Measurements from ENCODE around the gene LRRC49. TPM values are rescaled to one million over a fixed set of nuclear protein-coding genes. Genes with fewer than 3 reads are reported as not detected.

Gene LRRC49
- total RNA-seq, 1 donor from 2014 or later = 23.6 TPM

DNA sequence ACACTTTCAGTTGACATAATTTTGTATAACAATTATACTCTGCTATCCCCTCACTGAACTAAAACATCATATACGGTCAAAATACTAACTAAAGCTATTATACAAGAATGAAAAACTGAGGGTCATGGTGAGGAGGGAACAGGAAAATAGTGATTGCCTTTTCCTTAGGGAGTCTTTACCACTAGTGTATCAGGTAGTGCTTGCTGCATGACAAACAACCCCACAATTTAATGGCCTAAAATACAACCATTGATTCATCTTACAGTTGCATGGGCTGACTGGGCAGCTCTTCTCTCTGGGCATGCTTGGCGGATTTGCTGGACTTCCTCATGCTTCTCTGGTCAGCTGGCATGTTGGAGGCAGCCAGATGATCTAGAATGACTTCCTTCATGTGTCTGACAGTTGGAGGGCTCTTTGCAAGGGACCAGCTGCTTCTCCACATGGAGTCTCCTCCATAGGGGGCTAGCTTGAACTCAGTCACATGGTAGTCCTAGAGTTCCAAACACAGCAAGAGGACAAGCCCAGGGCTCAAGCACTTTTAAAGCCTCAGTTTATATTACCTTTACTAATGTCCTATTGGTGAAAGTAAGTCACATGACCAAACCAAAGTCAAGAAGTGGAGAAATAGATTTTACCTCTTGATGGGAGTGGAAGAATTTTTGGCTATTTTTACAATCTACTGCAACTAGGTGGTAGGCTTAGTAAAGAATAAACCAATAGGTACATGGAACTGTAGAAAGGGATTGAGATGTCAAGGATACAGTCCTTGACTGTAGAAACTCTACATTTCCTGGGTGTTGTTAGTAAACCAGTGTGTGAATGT lies 19.2 kb upstream of the LRRC49 start:
- peaks cover 3% of the 10 kb centered on the region for H3K36me3 Mint-ChIP-seq (ENCODE audit: insufficient read depth)
- peaks cover 2% of the 10 kb centered on the region for H3K4me1 Mint-ChIP-seq (ENCODE audit: low read depth)
- no peak for DNase-seq (ENCODE audit: low spot score, unreplicated experiment)
- H3K9me3 Mint-ChIP-seq (ENCODE audit: low read depth) = peaks cover 9% of the 10 kb centered on the region
- no peak overlapping the region for H3K27ac Mint-ChIP-seq
- no peak overlapping the region for H3K4me3 Mint-ChIP-seq (ENCODE audit: low read depth)
- no peaks in the 10 kb centered on the region for H3K27me3 Mint-ChIP-seq
- TF ChIP-seq, protein P1, sequence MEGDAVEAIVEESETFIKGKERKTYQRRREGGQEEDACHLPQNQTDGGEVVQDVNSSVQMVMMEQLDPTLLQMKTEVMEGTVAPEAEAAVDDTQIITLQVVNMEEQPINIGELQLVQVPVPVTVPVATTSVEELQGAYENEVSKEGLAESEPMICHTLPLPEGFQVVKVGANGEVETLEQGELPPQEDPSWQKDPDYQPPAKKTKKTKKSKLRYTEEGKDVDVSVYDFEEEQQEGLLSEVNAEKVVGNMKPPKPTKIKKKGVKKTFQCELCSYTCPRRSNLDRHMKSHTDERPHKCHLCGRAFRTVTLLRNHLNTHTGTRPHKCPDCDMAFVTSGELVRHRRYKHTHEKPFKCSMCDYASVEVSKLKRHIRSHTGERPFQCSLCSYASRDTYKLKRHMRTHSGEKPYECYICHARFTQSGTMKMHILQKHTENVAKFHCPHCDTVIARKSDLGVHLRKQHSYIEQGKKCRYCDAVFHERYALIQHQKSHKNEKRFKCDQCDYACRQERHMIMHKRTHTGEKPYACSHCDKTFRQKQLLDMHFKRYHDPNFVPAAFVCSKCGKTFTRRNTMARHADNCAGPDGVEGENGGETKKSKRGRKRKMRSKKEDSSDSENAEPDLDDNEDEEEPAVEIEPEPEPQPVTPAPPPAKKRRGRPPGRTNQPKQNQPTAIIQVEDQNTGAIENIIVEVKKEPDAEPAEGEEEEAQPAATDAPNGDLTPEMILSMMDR (IDR thresholded peaks at IDR 0.05; ENCODE audit: unreplicated experiment) = no peak

DNA sequence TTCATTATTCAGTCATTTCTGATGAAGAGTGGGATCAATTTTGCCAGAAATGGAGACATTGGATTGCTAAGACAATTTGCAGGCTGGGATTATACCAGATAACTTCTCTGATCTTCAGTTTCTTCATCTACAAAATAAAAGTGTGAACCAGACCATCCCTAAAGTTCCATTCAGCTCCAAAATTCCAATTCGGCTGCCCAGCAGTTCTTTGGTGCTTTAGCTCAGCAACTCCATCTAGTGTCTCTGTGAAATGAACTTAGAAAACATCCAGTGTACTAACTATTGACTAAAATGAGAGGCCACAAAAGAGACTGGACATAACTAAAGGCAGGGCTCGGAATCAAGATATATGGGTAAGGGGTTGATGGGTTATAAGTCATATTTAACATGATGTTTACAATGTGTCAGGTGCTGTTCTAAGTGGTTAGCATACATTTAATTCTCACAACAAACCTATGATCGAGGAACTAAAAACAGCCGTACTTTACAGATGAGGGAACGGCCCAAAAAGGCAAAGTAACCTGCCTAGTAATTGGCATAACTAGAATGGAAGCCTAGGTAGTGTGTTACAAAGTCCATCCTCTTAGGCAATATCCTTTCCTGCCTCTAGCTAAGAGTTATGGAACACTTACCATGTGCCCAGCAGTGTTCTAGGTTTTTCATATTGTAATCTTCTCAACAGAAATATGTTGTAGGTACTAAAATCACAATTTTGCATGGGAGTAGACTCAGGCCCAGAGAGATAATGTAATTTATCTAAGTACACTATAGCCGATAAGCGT lies 17.4 kb upstream of the LRRC49 start:
- Mint-ChIP-seq H3K4me1 (ENCODE audit: low read depth) (peaks cover 2% of the 10 kb centered on the region), H3K27ac (no peak overlapping the region)
- TF ChIP-seq, protein P1 (IDR thresholded peaks at IDR 0.05; ENCODE audit: unreplicated experiment) = peak; percentile 34

DNA sequence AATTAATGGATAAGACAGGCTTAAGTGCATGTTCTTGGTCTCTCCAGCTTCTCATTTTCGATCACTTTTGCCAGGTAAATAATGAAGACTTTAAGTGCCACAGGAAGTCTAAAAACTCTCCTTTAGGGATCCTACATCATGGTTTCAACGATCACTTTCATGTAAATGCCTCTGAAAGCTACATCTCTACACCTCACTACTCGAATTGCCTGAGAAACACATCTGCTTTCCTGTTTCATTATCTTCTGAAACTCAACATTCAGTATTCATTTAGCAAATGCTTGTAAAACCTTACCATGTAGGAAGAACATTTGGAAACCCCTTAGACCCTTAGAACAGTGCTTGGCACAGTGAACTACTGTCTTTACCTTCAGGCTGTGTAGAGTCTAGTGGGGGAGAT lies 16.6 kb upstream of the LRRC49 start:
- TF ChIP-seq, protein P1 (IDR thresholded peaks at IDR 0.05; ENCODE audit: unreplicated experiment) = no peak
- Mint-ChIP-seq H3K4me3 (ENCODE audit: low read depth) (no peak overlapping the region), H3K27me3 (no peaks in the 10 kb centered on the region), H3K36me3 (ENCODE audit: insufficient read depth) (peaks cover 1% of the 10 kb centered on the region), H3K9me3 (ENCODE audit: low read depth) (peaks cover 9% of the 10 kb centered on the region), H3K4me1 (ENCODE audit: low read depth) (peaks cover 2% of the 10 kb centered on the region), H3K27ac (no peak overlapping the region)
- no peak for DNase-seq (ENCODE audit: low spot score, unreplicated experiment)

More for the DNA sequence above, 17.4 kb upstream of the LRRC49 start:
- peaks cover 9% of the 10 kb centered on the region for H3K9me3 Mint-ChIP-seq (ENCODE audit: low read depth)
- no peak overlapping the region for H3K4me3 Mint-ChIP-seq (ENCODE audit: low read depth)
- no peak for DNase-seq (ENCODE audit: low spot score, unreplicated experiment)
- no peaks in the 10 kb centered on the region for H3K27me3 Mint-ChIP-seq
- H3K36me3 Mint-ChIP-seq (ENCODE audit: insufficient read depth) = peaks cover 3% of the 10 kb centered on the region

DNA sequence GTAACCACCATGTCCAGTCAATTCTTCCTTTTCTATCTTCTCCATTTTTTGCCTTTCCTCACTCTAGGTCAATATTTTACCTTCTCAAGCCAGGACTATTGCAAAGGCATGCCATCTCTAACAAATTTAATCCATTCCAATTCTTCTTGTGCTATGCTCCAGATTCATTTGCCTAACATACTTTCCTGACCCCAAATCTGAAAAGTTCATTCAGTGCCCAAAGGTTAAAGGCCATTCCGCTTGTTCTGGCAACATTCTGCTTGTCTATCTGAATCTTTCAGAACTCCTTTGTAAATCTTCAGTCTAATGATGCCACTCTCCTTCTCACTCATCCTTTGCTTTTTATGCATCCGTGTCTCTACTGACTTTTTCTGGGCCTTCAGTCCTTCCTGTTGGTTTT lies 15.9 kb upstream of the LRRC49 start:
- TF ChIP-seq, protein P1 (IDR thresholded peaks at IDR 0.05; ENCODE audit: unreplicated experiment) = no peak
- Mint-ChIP-seq H3K27me3 (no peaks in the 10 kb centered on the region), H3K9me3 (ENCODE audit: low read depth) (peaks cover 9% of the 10 kb centered on the region), H3K27ac (no peak overlapping the region), H3K4me1 (ENCODE audit: low read depth) (peaks cover 2% of the 10 kb centered on the region), H3K4me3 (ENCODE audit: low read depth) (no peak overlapping the region), H3K36me3 (ENCODE audit: insufficient read depth) (peaks cover 1% of the 10 kb centered on the region)
- no peak for DNase-seq (ENCODE audit: low spot score, unreplicated experiment)

DNA sequence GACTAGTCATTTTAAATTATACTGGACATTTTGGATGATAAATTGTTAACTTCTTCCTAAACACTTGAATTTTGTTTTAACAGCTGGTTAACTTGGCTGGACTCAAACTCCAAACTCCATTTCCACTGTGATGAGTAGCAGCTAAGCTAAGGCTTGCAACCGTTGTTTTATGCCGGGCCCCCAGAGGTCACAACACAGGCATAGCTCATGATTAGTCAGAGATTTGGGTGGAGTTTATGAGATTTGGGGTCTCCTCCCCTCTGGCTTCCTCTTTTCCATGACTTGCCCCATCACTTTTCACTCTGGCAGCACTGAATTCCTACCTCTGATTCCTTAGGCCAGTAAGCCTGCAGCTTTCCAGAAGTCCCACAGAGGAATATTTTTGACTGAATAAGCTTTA lies 13.2 kb upstream of the LRRC49 start:
- TF ChIP-seq, protein P1 (IDR thresholded peaks at IDR 0.05; ENCODE audit: unreplicated experiment) = no peak
- H3K4me3 Mint-ChIP-seq (ENCODE audit: low read depth) = no peak overlapping the region
- no peak for DNase-seq (ENCODE audit: low spot score, unreplicated experiment)
- no peaks in the 10 kb centered on the region for H3K27me3 Mint-ChIP-seq
- H3K27ac Mint-ChIP-seq = no peak overlapping the region
- peaks cover 2% of the 10 kb centered on the region for H3K4me1 Mint-ChIP-seq (ENCODE audit: low read depth)
- H3K36me3 Mint-ChIP-seq (ENCODE audit: insufficient read depth) = no peaks in the 10 kb centered on the region
- no peaks in the 10 kb centered on the region for H3K9me3 Mint-ChIP-seq (ENCODE audit: low read depth)

Data from progenitor cell of endocrine pancreas (in vitro differentiated cells).